HG02973 (cell line): ENCODE measurements around the gene ZACN.

ENCODE experiments used
- ATAC-seq: cut with Tn5 transposase; IDR thresholded peaks from one replicate; pipeline ENCODE4 v1.9.1; 2021; ENCODE audit warnings: moderate library complexity; ENCODE audit not compliant: unreplicated experiment

ZACN gene

DNA sequence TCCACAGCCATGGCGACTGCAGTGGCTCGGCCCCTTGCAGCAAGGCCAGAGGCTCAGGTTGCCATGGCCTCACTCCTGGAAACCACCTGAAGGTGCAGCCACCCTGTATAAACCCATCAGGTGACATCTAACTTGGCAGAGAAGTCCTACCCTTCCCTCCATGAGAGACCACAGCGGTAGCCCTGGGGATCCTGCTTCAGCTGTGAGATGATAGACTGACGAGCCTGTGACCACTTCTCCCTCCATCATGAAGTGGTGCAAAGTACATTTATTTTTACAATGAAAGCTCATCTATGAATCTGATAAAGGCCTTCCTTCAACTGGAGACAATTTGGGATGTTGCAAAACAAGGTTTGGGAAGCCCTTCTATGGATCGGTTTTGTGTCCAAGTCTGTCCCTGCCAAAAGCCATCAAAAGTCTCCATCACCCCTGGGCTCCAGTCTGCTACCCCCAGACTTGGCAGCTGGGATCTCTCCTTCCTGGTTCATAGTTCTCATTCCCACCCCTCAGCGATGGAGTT is 1.8 kb downstream of the ZACN start:
- ATAC-seq: no peak

DNA sequence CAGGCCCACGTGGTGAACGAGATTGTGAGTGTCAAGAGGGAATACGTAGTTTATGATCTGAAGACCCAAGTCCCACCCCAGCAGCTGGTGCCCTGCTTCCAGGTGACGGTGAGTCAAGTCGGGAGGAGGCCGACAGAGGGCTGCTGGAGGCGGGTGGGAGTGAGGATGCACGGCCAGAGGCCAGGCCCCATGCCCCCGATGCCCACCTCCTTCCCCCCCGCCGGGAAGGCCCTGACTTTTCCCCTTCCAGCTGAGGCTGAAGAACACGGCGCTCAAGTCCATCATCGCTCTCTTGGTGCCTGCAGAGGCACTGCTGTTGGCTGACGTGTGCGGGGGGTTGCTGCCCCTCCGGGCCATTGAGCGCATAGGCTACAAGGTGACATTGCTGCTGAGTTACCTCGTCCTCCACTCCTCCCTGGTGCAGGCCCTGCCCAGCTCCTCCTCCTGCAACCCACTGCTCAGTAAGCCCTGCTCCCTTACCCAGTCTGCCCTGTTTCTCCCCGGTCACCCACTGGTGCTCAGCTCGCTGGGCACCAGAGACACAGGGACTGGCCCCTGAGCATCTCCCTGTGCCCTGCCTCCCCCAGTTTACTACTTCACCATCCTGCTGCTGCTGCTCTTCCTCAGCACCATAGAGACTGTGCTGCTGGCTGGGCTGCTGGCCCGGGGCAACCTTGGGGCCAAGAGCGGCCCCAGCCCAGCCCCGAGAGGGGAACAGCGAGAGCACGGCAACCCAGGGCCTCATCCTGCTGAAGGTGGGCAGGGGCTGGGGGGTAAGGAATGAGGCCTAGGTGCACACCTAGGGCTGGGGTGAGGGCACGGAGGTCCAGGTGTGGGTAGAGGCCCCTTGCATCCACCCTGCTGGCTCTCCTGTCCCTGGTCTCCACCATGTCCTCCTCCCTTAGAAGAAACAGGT is 2.6 kb downstream of the ZACN start:
- no peak for ATAC-seq

DNA sequence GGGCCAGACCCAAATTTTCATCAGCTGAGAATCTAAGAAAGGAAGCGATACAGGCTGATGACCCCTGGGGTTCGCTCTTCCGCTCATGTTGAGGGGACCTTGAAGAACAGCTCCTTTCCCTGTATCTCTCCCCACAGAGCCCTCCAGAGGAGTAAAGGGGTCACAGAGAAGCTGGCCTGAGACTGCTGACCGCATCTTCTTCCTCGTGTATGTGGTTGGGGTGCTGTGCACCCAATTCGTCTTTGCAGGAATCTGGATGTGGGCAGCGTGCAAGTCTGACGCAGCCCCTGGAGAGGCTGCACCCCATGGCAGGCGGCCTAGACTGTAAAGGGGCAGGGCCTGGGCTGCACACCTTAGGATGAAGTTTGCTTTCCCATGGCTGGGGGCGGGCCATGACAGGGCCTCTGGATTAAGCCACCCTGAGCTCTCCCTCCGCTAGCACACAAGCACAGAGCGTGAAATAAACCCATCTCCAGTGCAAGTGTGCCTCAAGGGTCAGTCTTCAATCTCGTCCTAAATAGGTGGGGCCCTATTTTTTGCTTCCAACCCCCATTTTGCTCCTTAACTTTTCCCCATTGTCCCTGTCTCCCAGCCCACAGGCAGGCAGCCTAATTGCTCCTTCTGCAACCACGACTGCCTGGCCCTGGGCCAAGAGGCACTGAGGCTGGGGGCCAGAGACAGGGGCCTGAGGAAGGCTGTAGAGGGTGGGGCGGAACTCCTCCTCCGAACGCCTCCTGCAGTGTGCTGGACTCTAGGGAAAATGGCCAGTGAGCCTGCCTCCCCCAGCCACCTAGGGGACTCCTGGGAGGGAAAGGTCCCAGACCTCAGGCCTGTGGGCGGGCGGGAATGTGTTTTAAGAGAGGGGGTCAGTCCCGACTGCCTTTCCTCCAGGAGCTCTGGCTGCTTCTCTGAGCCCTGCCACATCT is 3.6 kb downstream of the ZACN start:
- no peak for ATAC-seq

DNA sequence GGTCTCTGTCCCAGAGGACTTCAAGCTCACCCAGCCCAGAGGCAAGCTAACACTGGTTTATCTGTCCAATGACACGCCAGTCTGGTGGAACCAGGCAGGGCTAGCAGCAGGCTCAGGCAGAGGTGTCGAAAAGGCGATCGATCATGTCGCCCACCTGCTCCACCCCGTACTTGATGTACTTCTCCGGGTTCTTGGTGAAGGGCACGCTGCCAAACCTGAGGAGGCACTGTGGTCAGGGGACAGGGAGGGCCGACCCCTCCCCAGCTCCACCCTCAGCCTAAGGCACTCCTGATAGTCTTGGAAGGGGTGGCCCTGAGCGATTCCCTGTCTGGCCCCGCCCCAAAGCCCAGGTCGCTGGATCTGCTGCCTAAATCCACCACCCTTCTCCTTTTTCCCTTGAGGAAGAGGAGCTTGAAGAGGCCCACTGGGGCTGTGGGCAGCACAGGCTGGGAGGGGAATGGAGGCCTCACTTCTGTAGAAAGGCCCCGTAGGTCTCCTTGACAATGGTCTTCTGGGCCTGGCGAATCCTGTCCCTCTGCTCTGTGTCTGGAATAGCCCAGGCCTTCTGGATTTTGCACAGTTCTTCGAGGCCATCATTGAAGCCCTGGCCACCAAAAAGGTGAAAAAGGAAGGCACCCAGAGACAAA is 4.7 kb downstream of the ZACN start:
- no peak for ATAC-seq

DNA sequence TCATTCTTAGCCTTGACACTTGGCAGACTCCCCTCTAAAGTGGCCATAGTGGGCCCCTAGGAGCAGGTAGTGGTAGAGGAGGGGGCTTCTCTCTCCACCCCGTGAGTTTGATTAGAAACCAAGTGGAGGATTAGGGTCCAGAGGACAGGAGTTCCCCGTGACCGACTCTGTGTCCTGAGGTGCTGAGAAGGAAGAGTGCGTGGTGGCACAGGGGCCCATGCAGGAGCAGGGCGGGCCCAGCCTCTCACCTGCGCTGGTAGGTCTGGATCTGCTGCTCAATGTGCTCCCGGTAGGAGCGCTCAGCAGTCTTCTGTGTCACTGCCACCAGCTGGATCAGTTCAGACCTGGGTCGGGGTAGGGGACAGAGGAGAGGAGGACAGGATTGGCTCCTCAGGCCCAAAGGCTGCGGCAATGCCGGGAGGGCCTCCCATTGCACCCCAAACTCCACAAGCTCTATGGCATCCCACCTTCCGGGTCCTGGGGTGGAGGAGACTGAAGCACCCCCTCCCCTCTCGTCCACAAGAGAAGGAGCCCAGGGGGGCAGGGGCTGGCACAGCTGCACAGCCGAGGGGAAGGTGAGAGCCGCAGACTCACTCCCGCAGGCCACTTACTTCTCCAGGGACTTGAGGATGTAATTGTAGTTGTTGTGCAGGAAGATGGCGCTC is 6.2 kb downstream of the ZACN start:
- no peak for ATAC-seq

DNA sequence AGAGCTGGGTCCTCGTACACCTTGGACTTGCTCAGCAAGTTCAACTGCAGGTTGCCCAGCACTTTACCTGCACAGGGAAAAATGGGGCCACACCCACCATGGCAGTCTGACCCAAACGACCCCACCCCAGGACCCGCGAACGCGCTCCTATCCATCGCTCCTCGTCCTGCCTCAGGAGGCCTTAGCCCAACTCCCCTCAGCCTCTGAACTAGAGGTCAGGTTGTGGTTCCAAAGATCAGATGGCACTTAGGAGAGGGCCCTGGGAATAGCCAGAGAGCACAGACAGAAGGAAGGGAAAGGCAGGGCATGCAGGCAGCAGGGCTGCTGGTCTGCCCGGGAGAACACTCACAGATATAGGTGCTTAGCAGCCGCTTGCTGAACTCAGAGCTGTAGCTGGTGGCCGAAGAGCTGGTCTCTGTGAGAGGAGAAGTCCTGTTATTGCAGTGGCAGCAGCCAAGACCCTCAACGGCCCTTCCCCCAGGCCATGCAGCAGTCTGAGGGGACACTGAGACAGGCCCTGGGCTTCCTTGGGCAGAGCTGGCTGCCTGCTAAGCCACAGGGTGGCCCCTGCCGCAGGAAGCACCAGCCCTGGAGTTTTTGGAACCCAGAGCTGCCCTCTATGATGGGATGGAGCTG is 6.9 kb downstream of the ZACN start:
- no peak for ATAC-seq

DNA sequence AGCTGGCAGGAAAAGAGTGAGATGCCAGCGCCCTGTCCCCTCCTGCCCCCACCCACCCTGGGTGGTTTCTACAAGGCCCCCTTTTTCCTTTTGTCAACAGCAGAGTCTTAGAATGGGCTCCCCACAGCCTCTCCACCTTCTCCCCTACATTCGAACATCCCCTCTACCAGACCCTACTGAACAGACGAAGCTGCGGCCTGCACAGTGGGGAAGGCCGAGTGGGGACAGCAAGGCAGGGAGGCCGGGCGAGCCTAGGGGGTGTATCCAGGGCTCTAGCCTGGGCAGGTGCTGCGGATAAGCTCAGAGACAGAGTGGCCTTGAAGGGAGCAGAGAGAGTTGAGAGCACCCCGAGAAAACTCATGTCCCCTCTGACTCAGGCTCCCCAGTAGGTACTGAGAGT is 7.4 kb downstream of the ZACN start:
- no peak for ATAC-seq

DNA sequence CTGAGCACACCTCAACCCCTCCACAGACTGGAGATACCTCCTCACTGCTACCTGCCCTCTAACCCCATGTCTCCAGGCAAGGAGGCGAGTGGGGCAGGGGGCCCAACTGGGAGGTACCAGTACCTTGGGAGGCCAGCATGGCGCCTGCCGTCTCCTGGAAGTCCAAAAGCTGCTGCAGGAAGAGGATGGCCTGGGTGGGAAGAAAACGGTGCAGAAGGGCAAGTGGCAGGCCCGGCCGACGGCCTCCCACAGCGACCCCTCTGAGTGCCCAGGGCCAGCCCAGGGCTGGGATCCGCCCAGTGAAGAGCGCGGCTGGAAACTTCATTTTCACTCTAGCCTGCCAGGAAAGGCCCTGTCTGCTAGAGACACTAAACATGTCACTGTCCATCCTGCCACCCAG is 8.5 kb downstream of the ZACN start:
- ATAC-seq: no peak

DNA sequence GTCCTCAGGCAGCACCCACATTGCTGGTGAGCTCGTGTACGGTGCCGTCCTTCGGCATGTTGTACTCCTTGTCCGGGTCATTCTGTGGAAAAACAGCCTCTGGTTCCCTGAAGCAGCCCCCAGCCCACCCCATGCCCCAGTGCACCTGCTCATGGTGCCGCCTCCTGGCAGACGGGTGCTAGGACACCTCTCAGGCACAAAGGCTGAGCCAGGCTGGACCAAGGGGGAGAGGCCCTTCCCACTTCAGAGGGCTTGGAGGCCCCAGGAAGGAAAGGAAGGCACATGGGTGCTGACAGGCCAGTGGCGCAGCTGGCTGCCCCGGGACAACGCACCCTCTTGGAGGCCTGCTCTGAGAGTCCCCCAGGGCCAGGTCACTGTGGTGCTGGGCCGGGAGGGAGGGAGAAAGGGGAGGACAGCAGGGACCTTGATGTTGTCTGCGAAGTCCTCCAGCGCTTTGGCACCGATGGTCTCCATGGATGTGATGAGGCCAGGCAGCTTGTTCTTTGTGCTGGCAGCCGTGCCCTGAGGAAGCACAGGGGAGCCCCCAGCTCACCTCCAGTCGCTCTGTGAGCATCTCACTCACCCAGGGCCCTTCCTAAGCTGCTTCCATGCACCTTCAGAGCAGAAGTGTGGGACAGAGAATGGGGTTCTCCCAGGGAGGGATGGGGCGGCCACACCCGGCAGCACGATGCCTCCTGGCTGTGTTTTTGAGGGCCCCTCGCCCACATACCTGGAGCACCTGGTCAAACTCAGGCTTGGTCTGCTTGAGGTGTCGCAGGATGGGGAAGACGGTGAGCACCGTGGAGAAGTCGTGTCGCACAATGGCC is 9.3 kb downstream of the ZACN start:
- ATAC-seq: no peak

DNA sequence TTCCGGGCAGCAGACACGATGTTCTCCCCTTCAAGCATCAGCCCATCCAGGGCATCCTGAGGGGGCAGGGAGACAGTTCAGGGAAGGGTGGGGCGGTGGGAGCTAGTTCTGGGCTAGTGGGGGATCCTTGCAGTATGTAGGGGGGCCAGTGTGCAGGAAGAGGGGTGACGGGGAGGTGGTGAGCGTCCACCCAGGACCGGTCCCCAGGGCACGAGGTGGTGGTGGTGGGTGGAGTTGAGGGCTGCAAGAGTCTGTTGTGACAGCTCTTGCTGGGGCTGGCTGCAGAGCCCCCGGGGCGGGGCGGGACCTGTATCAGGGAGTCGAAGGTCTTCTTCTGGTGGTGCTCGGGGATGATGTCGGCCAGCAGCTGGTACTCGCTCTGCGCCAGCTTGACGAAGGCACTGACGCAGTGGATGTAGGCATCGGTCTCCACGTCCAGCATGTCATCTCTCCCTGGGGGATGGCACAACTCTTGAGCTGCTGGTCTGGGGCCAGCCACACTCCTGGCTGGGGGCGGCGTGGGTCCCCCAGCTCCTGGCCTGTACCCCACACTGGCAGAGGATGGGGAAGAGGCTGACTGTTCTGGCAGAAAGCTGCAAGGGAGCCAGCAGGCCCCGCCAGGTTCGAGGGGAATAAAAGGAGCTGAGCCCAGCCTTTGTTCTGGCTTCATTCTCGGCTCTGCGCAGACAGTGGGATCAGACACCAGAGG is 10.0 kb downstream of the ZACN start:
- ATAC-seq: no peak

DNA sequence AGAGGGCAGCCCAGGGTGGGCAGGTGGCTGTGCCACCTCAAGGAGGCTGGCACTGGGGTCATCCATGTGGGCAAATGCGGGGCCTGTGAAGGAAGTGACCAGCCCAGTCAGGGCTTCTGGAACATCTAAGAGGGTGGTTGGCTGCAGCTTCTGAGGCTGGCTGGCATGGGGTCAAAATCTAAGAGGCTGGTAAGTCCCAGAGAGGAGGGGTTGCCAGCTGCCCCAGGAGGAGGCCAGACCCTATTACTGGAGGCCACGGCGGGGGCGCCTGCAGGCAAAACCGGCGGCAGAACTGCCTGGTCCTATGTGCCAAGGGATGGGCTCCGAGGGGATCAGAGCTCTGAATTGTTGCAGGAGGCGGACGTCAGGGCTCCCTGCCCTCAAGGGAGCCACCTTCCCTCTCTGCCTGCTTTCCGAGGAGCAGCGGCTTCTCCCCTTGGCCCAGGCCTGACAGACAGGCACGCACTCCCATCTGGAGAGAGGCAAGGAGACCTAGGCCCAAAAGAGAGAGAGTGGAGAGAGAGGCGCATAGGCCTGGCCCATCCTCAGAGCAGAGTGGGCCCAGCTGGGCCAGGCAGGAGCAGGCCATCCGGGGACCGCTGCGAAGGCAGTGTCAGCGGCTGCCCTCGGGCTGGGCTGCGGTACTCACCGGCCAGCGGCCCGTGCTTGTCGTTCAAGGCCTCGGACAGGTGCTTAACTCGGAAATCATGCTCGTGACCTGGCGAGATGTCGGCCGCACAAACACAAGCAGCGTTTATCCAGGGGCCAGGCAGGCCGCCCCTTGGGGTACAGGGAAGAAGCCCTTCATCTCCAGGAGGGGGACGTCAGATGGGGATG is 10.9 kb downstream of the ZACN start:
- no peak for ATAC-seq

DNA sequence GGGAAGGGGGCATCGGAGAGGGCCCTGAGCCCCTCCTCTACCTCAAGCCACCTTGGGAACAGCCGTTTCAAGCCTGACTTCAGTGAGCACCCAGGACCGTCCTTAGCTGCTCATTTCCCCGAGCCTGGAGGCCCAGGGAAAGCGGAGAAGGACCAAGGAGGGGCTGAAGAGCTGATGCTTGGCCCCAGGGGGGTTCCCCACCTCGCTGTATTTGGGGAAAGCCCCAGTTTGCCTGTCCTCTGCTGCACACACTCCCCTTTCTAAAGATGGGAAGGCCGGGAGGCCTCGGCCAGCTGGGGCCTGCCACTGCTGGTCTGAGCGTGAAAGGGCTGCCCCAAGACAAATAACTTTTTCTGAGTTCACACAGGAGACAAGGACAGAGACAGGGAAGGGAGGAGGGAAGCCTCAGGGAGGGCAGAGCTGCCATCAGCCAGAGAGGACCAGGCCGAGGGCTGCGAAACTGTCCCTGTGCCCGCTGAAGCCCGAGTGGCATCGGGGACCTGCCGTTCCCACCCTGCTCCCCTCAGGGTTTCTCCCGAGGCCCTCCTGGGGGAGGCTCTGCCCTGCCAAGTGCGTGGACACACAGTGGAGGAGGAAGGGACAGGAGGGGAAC is 11.6 kb downstream of the ZACN start:
- ATAC-seq: no peak

DNA sequence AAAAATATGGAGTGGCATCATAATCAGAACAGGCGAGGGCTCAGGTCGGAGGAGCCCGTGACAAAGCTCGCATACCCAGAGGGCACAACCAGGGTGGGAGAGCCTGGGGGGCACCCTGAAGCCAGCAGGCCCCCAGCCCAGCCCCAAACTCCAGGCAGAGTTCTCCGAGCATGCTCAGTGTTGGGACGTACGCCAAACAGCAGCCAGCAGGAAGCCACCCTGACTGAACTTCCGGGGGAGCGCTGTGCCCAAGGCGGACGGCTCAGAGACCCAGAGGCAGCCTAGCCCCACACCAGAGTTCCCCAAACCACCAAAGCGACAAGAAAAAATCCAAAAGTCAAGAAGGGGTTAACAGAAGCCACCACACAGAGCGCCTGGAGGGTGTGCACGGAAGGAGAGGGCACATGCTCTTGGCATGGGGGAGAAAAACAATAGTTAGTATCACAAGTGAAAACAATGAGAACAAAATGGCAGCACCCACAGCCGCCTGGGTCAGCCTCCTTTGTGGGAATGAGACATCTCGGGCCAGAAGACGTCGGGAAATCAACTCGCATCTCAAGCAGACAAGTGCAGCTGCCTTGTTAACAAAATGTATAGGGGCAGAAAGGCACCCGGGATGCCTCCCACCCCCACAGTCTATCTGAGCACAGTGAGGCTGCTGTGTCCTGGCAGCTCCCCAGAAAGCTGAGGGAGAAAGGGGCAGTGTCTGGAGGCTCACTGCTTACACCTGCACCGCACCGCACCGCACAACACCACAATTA is 12.7 kb downstream of the ZACN start:
- ATAC-seq: no peak

DNA sequence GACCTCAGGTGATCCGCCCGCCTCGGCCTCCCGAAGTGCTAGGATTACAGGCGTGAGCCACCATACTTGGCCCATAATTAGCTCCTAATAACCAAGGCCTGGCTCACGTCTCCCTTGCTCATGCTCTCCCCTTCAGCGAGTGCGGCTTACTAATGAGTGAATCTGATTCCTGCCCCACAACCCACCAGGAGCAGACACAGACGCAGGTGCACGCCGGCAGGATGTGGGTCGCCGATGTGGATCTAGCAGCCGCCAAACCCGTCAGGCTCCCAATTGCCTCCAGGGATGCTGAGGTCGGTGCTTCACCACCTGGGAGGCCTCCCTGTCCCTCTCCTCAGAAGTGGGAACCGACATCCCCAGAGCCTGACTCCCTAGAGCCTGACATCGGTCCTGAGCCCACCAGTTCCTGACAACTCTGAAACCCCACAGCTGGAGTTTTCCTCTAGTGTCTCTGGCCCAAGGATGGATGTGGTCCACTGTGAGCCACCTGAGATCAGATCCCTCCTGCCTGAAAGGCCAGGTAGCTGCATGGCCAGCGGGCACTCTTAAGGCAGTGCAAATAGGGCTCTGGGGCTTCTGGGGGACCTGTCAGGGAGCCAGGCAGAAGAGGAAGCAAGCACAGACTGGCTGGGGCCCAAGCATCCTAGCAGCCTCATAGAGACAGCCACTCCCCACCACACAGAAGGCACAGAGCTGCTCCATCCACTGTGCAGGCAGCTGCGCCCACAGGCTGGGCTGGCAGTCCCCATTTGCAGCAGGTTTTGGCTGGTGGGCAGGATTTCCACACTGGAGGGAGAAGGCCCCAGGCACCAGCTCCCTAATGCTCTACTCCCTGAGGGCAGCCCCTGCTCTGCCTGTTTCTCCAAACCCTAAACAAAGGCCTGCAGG is 13.8 kb downstream of the ZACN start:
- no peak for ATAC-seq

DNA sequence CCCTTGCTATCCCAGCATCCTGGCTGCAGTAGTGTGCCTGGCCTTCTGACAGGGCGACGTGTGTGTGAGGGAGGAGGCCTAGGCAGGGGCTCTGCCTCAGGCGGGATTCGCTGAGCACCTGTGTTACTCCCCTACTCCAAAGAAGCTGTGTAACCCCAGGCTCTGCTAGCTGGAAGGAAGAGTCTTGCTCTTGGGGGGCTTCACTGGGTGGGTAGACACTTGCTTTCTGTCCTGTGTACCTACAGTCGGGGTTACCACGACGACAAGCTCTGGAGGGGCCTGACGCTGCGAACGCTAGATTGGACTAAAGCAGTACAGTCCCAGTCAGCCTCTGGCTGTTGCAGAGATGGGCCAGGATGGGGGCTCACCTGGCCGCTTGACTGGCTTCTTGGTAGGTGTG is 15.1 kb downstream of the ZACN start:
- ATAC-seq: no peak

DNA sequence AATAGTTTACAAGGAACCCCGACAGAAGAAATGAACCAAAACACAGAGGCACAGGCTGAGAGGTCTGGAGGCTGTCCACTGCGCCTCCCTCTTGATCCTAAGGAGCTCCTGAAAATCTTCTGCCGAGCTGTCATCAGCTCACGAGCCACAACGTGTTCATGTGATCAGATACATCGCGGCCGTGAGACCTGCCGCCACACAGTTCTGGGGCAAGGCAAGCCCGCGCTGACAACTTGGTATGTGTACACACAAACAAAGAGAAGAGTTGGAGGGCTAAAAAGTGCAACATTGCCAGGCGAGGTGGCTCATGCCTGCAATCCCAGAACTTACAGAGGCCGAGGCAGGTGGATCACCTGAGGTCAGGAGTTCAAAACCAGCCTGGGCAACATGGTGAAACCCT is 17.0 kb downstream of the ZACN start:
- ATAC-seq: no peak
